ENCODE data around the gene LRRC26. TPM values are rescaled to one million over a fixed set of nuclear protein-coding genes. Genes with fewer than 3 reads are reported as not detected.

The LRRC26 gene
- total RNA-seq, 1 experiment from 2014 or later, result 0.52 TPM

- Mint-ChIP-seq H3K27me3 (ENCODE audit: unreplicated experiment) (no peaks in the 10 kb centered on the region), H3K27ac (ENCODE audit: unreplicated experiment) (peak overlapping the region; percentile 73), H3K4me3 (ENCODE audit: low read depth, unreplicated experiment) (peak overlapping the region; percentile 77), H3K4me1 (ENCODE audit: low read depth, unreplicated experiment) (peaks cover 28% of the 10 kb centered on the region), H3K36me3 (ENCODE audit: insufficient read depth, unreplicated experiment) (peaks cover 42% of the 10 kb centered on the region), H3K9me3 (ENCODE audit: low read depth, unreplicated experiment) (no peaks in the 10 kb centered on the region)
- no peak for DNase-seq
- no TSS peak for BruUV-seq (replicated peaks)
- CTCF ChIA-PET, result interaction anchor here (0.6 to 1.4 kb wide), 3 partner anchors 10 to 52 kb away, joined by 3 to 5 read pairs (median 4); no protein-coding TSS in a partner anchor
- intact Hi-C loops (cut with micrococcal nuclease; ENCODE audit: unreplicated experiment), result no loop called here
- no peak for TF ChIP-seq CTCF (IDR thresholded peaks at IDR 0.05; ENCODE audit: unreplicated experiment)
Observed at GRCh38 chr9:137199411-137200121, 29.7 kb upstream of the LRRC26 start.

- intact Hi-C loops (cut with micrococcal nuclease; ENCODE audit: unreplicated experiment), result no loop called here
- Mint-ChIP-seq H3K27ac (ENCODE audit: unreplicated experiment) (no peak overlapping the region), H3K9me3 (ENCODE audit: low read depth, unreplicated experiment) (no peaks in the 10 kb centered on the region), H3K4me3 (ENCODE audit: low read depth, unreplicated experiment) (peak overlapping the region; percentile 77), H3K4me1 (ENCODE audit: low read depth, unreplicated experiment) (peaks cover 28% of the 10 kb centered on the region), H3K27me3 (ENCODE audit: unreplicated experiment) (no peaks in the 10 kb centered on the region), H3K36me3 (ENCODE audit: insufficient read depth, unreplicated experiment) (peaks cover 39% of the 10 kb centered on the region)
- no peak for TF ChIP-seq CTCF (IDR thresholded peaks at IDR 0.05; ENCODE audit: unreplicated experiment)
- CTCF ChIA-PET, result interaction anchor here (0.6 to 1.4 kb wide), 2 partner anchors 9 to 28 kb away, joined by 3 to 5 read pairs; no protein-coding TSS in a partner anchor
- TSS peak; percentile 19 for BruUV-seq (replicated peaks)
- no peak for DNase-seq
Observed at GRCh38 chr9:137198902-137199283, 29.0 kb upstream of the LRRC26 start.

- H3K36me3 Mint-ChIP-seq (ENCODE audit: insufficient read depth, unreplicated experiment), result peaks cover 44% of the 10 kb centered on the region
- CTCF ChIA-PET, result interaction anchor here (1.4 kb wide), 1 partner anchor 9 kb away, joined by 5 read pairs; no protein-coding TSS in a partner anchor
- no peak overlapping the region for H3K27ac Mint-ChIP-seq (ENCODE audit: unreplicated experiment)
- H3K4me1 Mint-ChIP-seq (ENCODE audit: low read depth, unreplicated experiment), result peaks cover 28% of the 10 kb centered on the region
- no TSS peak for BruUV-seq (replicated peaks)
- intact Hi-C loops (cut with micrococcal nuclease; ENCODE audit: unreplicated experiment), result no loop called here
- H3K4me3 Mint-ChIP-seq (ENCODE audit: low read depth, unreplicated experiment), result peak overlapping the region; percentile 77
- H3K9me3 Mint-ChIP-seq (ENCODE audit: low read depth, unreplicated experiment), result no peaks in the 10 kb centered on the region
- TF ChIP-seq CTCF (IDR thresholded peaks at IDR 0.05; ENCODE audit: unreplicated experiment), result no peak
- no peaks in the 10 kb centered on the region for H3K27me3 Mint-ChIP-seq (ENCODE audit: unreplicated experiment)
- peak; percentile 28 for DNase-seq
Observed at GRCh38 chr9:137198051-137198901, 28.4 kb upstream of the LRRC26 start.

GRCh38 chr9:137195525-137196220 lies 25.8 kb upstream of the LRRC26 start:
- no peak overlapping the region for H3K27ac Mint-ChIP-seq (ENCODE audit: unreplicated experiment)
- intact Hi-C loops (cut with micrococcal nuclease; ENCODE audit: unreplicated experiment), result no loop called here
- no peaks in the 10 kb centered on the region for H3K9me3 Mint-ChIP-seq (ENCODE audit: low read depth, unreplicated experiment)
- no peaks in the 10 kb centered on the region for H3K27me3 Mint-ChIP-seq (ENCODE audit: unreplicated experiment)
- no peak for TF ChIP-seq CTCF (IDR thresholded peaks at IDR 0.05; ENCODE audit: unreplicated experiment)
- peak overlapping the region; percentile 60 for H3K4me3 Mint-ChIP-seq (ENCODE audit: low read depth, unreplicated experiment)
- BruUV-seq (replicated peaks), result no TSS peak
- DNase-seq, result peak; percentile 52
- H3K36me3 Mint-ChIP-seq (ENCODE audit: insufficient read depth, unreplicated experiment), result peaks cover 41% of the 10 kb centered on the region
- peaks cover 35% of the 10 kb centered on the region for H3K4me1 Mint-ChIP-seq (ENCODE audit: low read depth, unreplicated experiment)
- CTCF ChIA-PET, result interaction anchor here (0.8 to 1.0 kb wide), 2 partner anchors 19 to 28 kb away, joined by 3 to 7 read pairs; no protein-coding TSS in a partner anchor
